BLaER1 treated with 17β-estradiol and CSF1 and Interleukin-3, amounts not matched to agents 10 nM and 100 nM (cell line): Measurements from ENCODE around the gene ZBTB3.
A peak's percentile ranks its signal among the peaks of the same experiment; 100 is the strongest.

Experiments
- H3K27ac ChIP-seq, 11 experiments: shearing (Covaris generic); formaldehyde crosslinking; 2 replicates each; pipeline ENCODE4 v1.8.1; 2022
- H3K27me3 ChIP-seq, 11 experiments: shearing (Covaris generic); formaldehyde crosslinking; 2 replicates each; pipeline ENCODE4 v1.8.1; 2022
- H3K36me3 ChIP-seq, 11 experiments: shearing (Covaris generic); formaldehyde crosslinking; 2 replicates each; pipeline ENCODE4 v1.8.1; 2022
- H3K4me1 ChIP-seq, 10 experiments: shearing (Covaris generic); formaldehyde crosslinking; 2 replicates each; pipeline ENCODE4 v1.8.1; 2022
- H3K4me2 ChIP-seq, 11 experiments: shearing (Covaris generic); formaldehyde crosslinking; 2 replicates each; pipeline ENCODE4 v1.8.1; 2022
- H3K4me3 ChIP-seq, 10 experiments: shearing (Covaris generic); formaldehyde crosslinking; 2 replicates each; pipeline ENCODE4 v1.8.1; 2022
- H3K9ac ChIP-seq, 11 experiments: shearing (Covaris generic); formaldehyde crosslinking; 2 replicates each; pipeline ENCODE4 v1.8.1; 2022
- H3K9me3 ChIP-seq, 11 experiments: shearing (Covaris generic); formaldehyde crosslinking; replicated peaks in 1 of 11; 2 replicates each; pipeline ENCODE4 v1.8.1; 2022
- H4K20me1 ChIP-seq, 11 experiments: shearing (Covaris generic); formaldehyde crosslinking; 2 replicates each; pipeline ENCODE4 v1.8.1; 2022
- Cebpa-rat ChIP-seq, 11 experiments: shearing (Covaris generic); IDR thresholded peaks; 2 replicates each; pipeline ENCODE4 v1.8.1; 2022

The ZBTB3 gene

GRCh38 chr11:62753736-62754603 lies at the start of gene ZBTB3:
TSS of gene ZBTB3 (minus strand) at chr11:62754160. CDS start at chr11:62753664, 496 bp downstream.
- TF ChIP-seq Cebpa-rat (IDR thresholded peaks at IDR 0.05): no peak
- H4K20me1 ChIP-seq: peaks cover 0 to 21% (median 0%) of the 10 kb centered on the region in 11 experiments; a peak in 5 of 22 replicates
- peak within 1 kb of the TSS; percentile 85 to 96 (median 92) for H3K9ac ChIP-seq
- H3K4me3 ChIP-seq: peak within 1 kb of the TSS; percentile 55 to 80 (median 68)
- peak within 1 kb of the TSS; percentile 78 to 97 (median 94); a peak in 21 of 22 replicates for H3K27ac ChIP-seq
- no peaks in the 10 kb centered on the region for H3K27me3 ChIP-seq
- peaks cover 26 to 53% (median 36%) of the 10 kb centered on the region in 10 experiments for H3K4me1 ChIP-seq
- H3K36me3 ChIP-seq: peaks cover 6 to 37% (median 18%) of the 10 kb centered on the region in 11 experiments; a peak in 19 of 22 replicates
- peak within 1 kb of the TSS; percentile 76 to 97 (median 91) for H3K4me2 ChIP-seq
- no peaks in the 10 kb centered on the region for H3K9me3 ChIP-seq

- TF ChIP-seq Cebpa-rat (IDR thresholded peaks at IDR 0.05): no peak
- Histone ChIP-seq H3K4me1 (peaks cover 14 to 42% (median 23%) of the 10 kb centered on the region in 10 experiments), H3K36me3 (peaks cover 76 to 80% (median 79%) of the 10 kb centered on the region in 11 experiments), H3K9ac (peak overlapping the region in 7 of 11 experiments; percentile 6 to 94 (median 21); a peak in 4 of 22 replicates), H3K4me3 (no peak overlapping the region), H3K27me3 (no peaks in the 10 kb centered on the region), H3K27ac (no peak overlapping the region), H3K9me3 (no peaks in the 10 kb centered on the region), H4K20me1 (peaks cover 6 to 91% (median 78%) of the 10 kb centered on the region in 11 experiments; a peak in 20 of 22 replicates), H3K4me2 (peak overlapping the region in 2 of 11 experiments; percentile 93 to 97; a peak in 3 of 22 replicates)
Measured at GRCh38 chr11:62801071-62801470, 47.1 kb upstream of the ZBTB3 start.

GRCh38 chr11:62799486-62799885 lies 45.5 kb upstream of the ZBTB3 start:
- no peaks in the 10 kb centered on the region for H3K9me3 ChIP-seq
- H3K36me3 ChIP-seq: peaks cover 92 to 96% (median 95%) of the 10 kb centered on the region in 11 experiments
- TF ChIP-seq Cebpa-rat (IDR thresholded peaks at IDR 0.05): no peak
- H3K4me2 ChIP-seq: no peak overlapping the region
- H3K4me3 ChIP-seq: no peak overlapping the region
- H4K20me1 ChIP-seq: peaks cover 6 to 99% (median 72%) of the 10 kb centered on the region in 11 experiments; a peak in 20 of 22 replicates
- no peaks in the 10 kb centered on the region for H3K27me3 ChIP-seq
- H3K27ac ChIP-seq: no peak overlapping the region
- peak overlapping the region in 4 of 11 experiments; percentile 5 to 35 (median 24); a peak in 4 of 22 replicates for H3K9ac ChIP-seq
- H3K4me1 ChIP-seq: peaks cover 12 to 40% (median 26%) of the 10 kb centered on the region in 10 experiments

- H3K36me3 ChIP-seq: peaks cover 92 to 97% (median 93%) of the 10 kb centered on the region in 11 experiments
- H3K27me3 ChIP-seq: no peaks in the 10 kb centered on the region
- H3K4me2 ChIP-seq: no peak overlapping the region
- no peak for TF ChIP-seq Cebpa-rat (IDR thresholded peaks at IDR 0.05)
- H3K4me3 ChIP-seq: no peak overlapping the region
- no peaks in the 10 kb centered on the region for H3K9me3 ChIP-seq
- H4K20me1 ChIP-seq: peaks cover 0 to 91% (median 47%) of the 10 kb centered on the region in 11 experiments; a peak in 17 of 22 replicates
- H3K4me1 ChIP-seq: peaks cover 9 to 36% (median 27%) of the 10 kb centered on the region in 10 experiments
- H3K27ac ChIP-seq: no peak overlapping the region
- H3K9ac ChIP-seq: peak overlapping the region in 1 of 11 experiments; percentile 9; a peak in 1 of 22 replicates
Measured at GRCh38 chr11:62796281-62796680, 42.3 kb upstream of the ZBTB3 start.

GRCh38 chr11:62794201-62794775 lies 40.3 kb upstream of the ZBTB3 start:
- Histone ChIP-seq H3K4me3 (no peak overlapping the region), H4K20me1 (peaks cover 0 to 91% (median 44%) of the 10 kb centered on the region in 11 experiments; a peak in 19 of 22 replicates), H3K4me1 (peaks cover 24 to 52% (median 44%) of the 10 kb centered on the region in 10 experiments), H3K27ac (peak overlapping the region in 2 of 11 experiments; percentile 6 to 10; a peak in 1 of 22 replicates), H3K9ac (peak overlapping the region in 9 of 11 experiments; percentile 4 to 41 (median 28); a peak in 9 of 22 replicates), H3K36me3 (peaks cover 83 to 95% (median 89%) of the 10 kb centered on the region in 11 experiments), H3K9me3 (no peaks in the 10 kb centered on the region), H3K4me2 (peak overlapping the region in 7 of 11 experiments; percentile 3 to 43 (median 28); a peak in 9 of 22 replicates), H3K27me3 (no peaks in the 10 kb centered on the region)
- no peak for TF ChIP-seq Cebpa-rat (IDR thresholded peaks at IDR 0.05)

GRCh38 chr11:62792202-62792575 lies 38.2 kb upstream of the ZBTB3 start:
- no peak for TF ChIP-seq Cebpa-rat (IDR thresholded peaks at IDR 0.05)
- Histone ChIP-seq H3K27me3 (no peaks in the 10 kb centered on the region), H3K9me3 (no peaks in the 10 kb centered on the region), H3K4me2 (peak overlapping the region; percentile 84 to 97 (median 95)), H3K9ac (peak overlapping the region; percentile 69 to 97 (median 88)), H3K36me3 (peaks cover 69 to 82% (median 77%) of the 10 kb centered on the region in 11 experiments), H4K20me1 (peaks cover 0 to 87% (median 41%) of the 10 kb centered on the region in 11 experiments; a peak in 17 of 22 replicates), H3K27ac (peak overlapping the region; percentile 40 to 91 (median 85); a peak in 21 of 22 replicates), H3K4me3 (peak overlapping the region; percentile 75 to 98 (median 87); a peak in 19 of 20 replicates), H3K4me1 (peaks cover 39 to 69% (median 59%) of the 10 kb centered on the region in 10 experiments)

- peak within 1 kb of the TSS; percentile 49 to 91 (median 86) for H3K27ac ChIP-seq
- H4K20me1 ChIP-seq: peaks cover 0 to 82% (median 41%) of the 10 kb centered on the region in 11 experiments; a peak in 17 of 22 replicates
- peaks cover 39 to 69% (median 59%) of the 10 kb centered on the region in 10 experiments for H3K4me1 ChIP-seq
- TF ChIP-seq Cebpa-rat (IDR thresholded peaks at IDR 0.05): no peak
- peak within 1 kb of the TSS; percentile 75 to 98 (median 87) for H3K4me3 ChIP-seq
- peaks cover 64 to 77% (median 71%) of the 10 kb centered on the region in 11 experiments for H3K36me3 ChIP-seq
- peak within 1 kb of the TSS; percentile 85 to 97 (median 89) for H3K9ac ChIP-seq
- no peaks in the 10 kb centered on the region for H3K9me3 ChIP-seq
- H3K27me3 ChIP-seq: no peaks in the 10 kb centered on the region
- H3K4me2 ChIP-seq: peak within 1 kb of the TSS; percentile 84 to 97 (median 95)
Measured at GRCh38 chr11:62791501-62792201, 37.7 kb upstream of the ZBTB3 start, which contains the start of gene TMEM223. TSS of gene TMEM223 (minus strand) at chr11:62792006. CDS start at chr11:62791994, 12 bp downstream.

- peaks cover 47 to 68% (median 63%) of the 10 kb centered on the region in 10 experiments for H3K4me1 ChIP-seq
- peak overlapping the region; percentile 84 to 98 (median 95); a peak in 19 of 22 replicates for H3K4me2 ChIP-seq
- no peak for TF ChIP-seq Cebpa-rat (IDR thresholded peaks at IDR 0.05)
- H3K27me3 ChIP-seq: no peaks in the 10 kb centered on the region
- H3K27ac ChIP-seq: peak overlapping the region in 1 of 11 experiments; percentile 0; a peak in 1 of 22 replicates
- H4K20me1 ChIP-seq: peaks cover 0 to 65% (median 30%) of the 10 kb centered on the region in 11 experiments; a peak in 16 of 22 replicates
- H3K36me3 ChIP-seq: peaks cover 43 to 71% (median 64%) of the 10 kb centered on the region in 11 experiments
- peak overlapping the region in 10 of 11 experiments; percentile 7 to 97 (median 90); a peak in 11 of 22 replicates for H3K9ac ChIP-seq
- H3K9me3 ChIP-seq: no peaks in the 10 kb centered on the region
- peak overlapping the region in 2 of 10 experiments; percentile 17 to 37; a peak in 2 of 20 replicates for H3K4me3 ChIP-seq
Measured at GRCh38 chr11:62789576-62789975, 35.6 kb upstream of the ZBTB3 start.
